Brain microvascular endothelial cell (primary cell): Measurements from ENCODE around the gene NOTCH3.

ENCODE experiments used
- DNase-seq: peaks from one replicate; pipeline ENCODE4 v3.0.0-alpha.2; 2020
- H3K27ac ChIP-seq: fragments of 250-450 bp; sonication (Bioruptor Pico); 2 replicates; pipeline ENCODE4 v1.5.1; 2020; ENCODE audit warnings: mild to moderate bottlenecking, moderate library complexity
- H3K27me3 ChIP-seq: fragments of 250-450 bp; sonication (Bioruptor Pico); replicated peaks from 2 replicates; pipeline ENCODE4 v1.5.1; 2020; ENCODE audit warnings: mild to moderate bottlenecking
- H3K36me3 ChIP-seq: fragments of 250-450 bp; sonication (Bioruptor Pico); replicated peaks from 2 replicates; pipeline ENCODE4 v1.5.1; 2020; ENCODE audit warnings: mild to moderate bottlenecking
- H3K4me3 ChIP-seq: 2 replicates; pipeline ENCODE4 v1.5.1; 2011; ENCODE audit warnings: low read depth, mild to moderate bottlenecking, control low read depth, low read length, moderate library complexity
- in situ Hi-C: cut with HindIII; loops from 2 replicates; pipeline ENCODE4 v1.10.0; 2017; ENCODE audit warnings: low sequenced_read_pairs, low pct_ligation_motif_present
- TF ChIP-seq, protein P1 (sequence below): IDR thresholded peaks from 2 replicates; pipeline ENCODE4 v1.5.1; 2011; ENCODE audit warnings: low read depth, mild to moderate bottlenecking, moderate library complexity, low read length, control low read depth, inconsistent platforms; ENCODE audit errors: missing control alignments

NOTCH3 gene

DNA sequence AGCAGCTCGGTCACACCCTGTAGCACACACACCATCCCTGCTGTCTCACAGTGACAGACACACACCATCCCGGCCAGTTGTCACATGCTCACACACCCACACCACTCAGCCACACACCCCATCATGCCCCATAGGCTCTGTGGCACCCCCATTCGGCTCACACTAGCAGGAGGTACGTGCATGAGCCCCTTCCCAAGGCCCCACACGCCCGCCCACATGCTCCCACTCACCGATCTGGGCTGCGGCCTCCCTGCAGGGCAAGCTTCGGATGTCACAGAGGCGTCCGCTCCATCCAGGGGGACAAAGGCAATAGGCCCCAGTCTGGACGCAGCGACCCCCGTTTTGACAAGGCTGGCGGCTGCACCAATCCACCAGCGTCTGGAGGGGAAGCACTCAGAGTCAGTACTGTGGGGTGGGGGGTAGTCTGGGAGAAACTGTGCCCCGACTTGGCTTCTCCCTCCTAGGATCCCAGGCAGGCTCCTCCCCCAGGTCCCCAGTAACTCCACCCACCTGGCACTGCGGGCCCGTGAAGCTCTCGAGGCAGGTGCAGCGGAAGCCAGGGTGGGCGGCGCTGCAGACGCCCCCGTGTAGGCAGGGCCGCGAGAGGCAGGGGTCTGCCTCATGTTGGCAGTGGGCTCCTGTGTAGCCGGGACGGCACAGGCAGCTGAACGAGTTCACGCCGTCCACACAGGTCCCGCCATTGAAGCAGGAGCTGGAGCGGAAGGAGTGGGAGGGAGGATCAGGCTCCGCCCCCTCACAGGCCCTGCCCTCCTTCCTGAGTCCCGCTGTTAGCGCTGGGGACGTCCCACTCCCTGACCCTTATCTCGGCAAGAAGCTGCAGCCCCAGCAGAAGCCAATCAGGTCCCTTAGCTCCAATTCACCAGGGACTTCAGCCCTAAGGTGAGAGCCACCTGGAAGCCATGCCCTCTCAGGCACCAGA lies 20.1 kb downstream of the NOTCH3 start:
- H3K36me3 ChIP-seq: peaks cover 57% of the 10 kb centered on the region
- H3K27me3 ChIP-seq: no peaks in the 10 kb centered on the region
- DNase-seq: no peak
- in situ Hi-C loops: no loop called here
- no peak overlapping the region for H3K27ac ChIP-seq
- H3K4me3 ChIP-seq: no peak overlapping the region
- TF ChIP-seq, protein P1, sequence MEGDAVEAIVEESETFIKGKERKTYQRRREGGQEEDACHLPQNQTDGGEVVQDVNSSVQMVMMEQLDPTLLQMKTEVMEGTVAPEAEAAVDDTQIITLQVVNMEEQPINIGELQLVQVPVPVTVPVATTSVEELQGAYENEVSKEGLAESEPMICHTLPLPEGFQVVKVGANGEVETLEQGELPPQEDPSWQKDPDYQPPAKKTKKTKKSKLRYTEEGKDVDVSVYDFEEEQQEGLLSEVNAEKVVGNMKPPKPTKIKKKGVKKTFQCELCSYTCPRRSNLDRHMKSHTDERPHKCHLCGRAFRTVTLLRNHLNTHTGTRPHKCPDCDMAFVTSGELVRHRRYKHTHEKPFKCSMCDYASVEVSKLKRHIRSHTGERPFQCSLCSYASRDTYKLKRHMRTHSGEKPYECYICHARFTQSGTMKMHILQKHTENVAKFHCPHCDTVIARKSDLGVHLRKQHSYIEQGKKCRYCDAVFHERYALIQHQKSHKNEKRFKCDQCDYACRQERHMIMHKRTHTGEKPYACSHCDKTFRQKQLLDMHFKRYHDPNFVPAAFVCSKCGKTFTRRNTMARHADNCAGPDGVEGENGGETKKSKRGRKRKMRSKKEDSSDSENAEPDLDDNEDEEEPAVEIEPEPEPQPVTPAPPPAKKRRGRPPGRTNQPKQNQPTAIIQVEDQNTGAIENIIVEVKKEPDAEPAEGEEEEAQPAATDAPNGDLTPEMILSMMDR: no peak

DNA sequence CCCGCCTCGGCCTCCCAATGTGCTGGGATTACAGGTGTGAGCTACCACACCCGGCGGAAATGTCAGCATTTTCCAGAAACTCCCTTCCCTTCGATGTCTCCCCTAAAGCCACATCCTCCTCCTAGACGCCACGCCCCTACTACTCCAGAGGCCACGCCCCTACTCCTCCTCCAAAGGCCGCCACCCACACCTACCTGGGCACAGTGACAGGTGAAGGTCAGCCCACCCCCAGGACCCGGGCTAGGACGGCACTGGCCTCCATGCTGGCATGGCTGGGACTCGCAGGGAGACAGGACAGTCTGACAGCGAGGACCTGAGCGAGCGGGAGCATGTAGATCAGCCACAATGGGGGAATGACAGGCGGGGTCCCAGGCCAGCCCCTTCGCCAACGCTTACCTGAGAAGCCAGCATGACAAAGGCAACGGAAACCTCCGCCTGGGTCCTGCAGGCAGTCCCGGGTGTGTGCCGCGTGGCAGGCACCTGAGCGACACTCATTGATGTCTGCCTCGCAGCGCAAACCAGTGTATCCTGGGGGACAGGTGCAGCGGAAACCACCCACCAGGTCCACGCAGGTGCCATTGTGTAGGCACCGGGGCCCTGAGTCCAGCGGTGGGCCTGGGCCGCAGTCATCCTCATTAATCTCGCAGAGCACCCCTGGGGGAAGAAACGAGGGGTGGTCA lies 22.0 kb downstream of the NOTCH3 start:
- Histone ChIP-seq H3K27me3 (no peaks in the 10 kb centered on the region), H3K36me3 (peaks cover 60% of the 10 kb centered on the region), H3K4me3 (no peak overlapping the region), H3K27ac (no peak overlapping the region)
- no peak for DNase-seq
- TF ChIP-seq, protein P1: no peak
- in situ Hi-C loops: no loop called here

DNA sequence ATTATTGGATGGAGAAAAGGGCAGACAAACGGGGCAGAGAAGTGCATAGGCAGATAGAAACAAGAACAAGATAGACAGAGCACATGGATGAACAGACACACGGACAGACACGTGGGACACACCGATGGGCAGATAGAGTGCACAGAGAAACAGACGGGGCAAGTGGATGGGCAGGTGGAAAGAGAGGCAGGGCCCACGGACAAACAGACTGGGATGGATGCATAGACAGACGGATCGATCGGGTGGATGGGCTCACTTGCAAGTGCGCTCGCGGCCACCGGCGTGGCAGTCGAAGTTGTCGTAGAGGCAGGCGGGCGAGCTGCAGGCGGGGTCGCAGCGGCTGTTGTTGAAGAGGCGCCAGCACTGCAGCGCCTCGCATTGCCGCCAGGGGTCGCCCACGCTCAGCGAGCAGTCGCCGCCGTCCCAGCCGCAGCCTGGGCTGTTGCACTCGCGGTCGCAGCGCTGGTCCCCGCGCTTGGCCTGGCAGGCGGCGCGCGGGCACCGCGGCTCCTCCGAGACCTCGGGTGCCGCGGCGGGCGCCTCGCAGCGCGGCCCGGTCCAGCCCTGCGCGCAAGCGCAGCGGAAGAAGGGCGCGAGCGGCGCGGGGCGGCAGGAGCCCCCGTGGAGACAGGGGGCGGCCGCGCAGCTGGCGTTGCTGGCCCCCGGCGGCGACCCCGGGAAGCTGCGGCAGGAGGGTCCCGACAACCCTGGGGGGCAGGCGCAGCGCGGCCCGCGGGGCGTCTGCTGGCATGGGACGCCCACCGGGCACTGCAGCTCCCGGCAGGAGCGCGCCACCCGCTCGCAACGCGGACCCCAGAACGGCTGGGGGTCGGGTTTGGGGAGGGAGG lies 23.3 kb downstream of the NOTCH3 start:
- DNase-seq: peak; percentile 48
- in situ Hi-C loops: no loop called here
- TF ChIP-seq, protein P1: peak; percentile 76
- H3K36me3 ChIP-seq: peaks cover 61% of the 10 kb centered on the region
- no peaks in the 10 kb centered on the region for H3K27me3 ChIP-seq
- no peak overlapping the region for H3K27ac ChIP-seq
- peak overlapping the region; percentile 17 for H3K4me3 ChIP-seq

DNA sequence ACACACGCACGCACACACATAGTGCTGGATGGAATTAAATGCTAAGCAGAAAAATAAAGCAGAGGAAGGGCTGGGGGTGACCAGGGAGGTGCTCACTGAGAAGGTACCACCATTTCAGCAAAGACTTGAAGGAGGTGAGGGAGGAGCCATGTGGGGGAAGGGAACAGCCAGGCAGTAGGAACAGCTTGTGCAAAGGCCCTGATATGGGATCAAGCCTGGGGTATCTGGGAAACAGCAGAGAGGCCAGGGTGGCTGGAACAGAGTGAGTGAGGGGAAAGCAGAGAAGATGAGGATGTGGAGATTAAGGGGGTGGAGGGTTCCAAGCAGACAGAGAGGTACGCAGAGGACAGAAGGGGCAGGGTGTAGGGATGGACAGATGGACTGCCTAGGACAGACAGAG lies 25.2 kb downstream of the NOTCH3 start:
- no peak for DNase-seq
- H3K36me3 ChIP-seq: peaks cover 55% of the 10 kb centered on the region
- no peaks in the 10 kb centered on the region for H3K27me3 ChIP-seq
- H3K27ac ChIP-seq: no peak overlapping the region
- H3K4me3 ChIP-seq: no peak overlapping the region
- in situ Hi-C loops: no loop called here
- TF ChIP-seq, protein P1: no peak

DNA sequence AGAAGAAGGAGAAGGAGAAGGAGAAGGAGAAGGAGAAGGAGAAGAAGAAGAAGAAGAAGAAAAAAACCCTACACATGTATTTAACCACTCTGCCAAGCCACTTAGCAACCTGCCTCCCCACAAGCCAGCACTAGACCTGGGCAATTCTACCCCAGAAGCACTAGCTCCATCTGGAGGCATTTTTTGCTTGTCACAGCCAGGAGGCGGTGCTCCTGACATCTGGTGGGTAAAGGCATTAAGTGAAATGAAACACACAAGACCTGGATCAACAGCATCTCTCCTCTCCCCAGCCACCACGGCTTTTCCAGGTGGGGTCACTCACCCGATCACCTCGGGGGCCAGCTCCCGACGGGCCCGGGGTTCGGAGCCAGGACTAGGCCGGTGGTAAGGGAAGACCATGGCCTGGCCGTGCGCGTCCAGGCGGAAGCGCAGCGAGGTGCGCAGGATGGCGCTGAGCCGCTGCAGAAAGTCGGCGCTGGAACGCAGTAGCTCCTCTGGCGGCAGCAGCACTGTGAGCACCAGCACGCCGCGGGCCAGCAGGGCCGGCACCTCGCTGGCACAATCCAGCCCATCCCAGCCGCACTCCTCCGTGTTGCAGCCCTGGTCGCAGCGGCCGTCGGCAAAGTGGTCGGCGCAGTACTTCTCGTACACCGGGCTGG lies 26.9 kb downstream of the NOTCH3 start:
- H3K4me3 ChIP-seq: no peak overlapping the region
- in situ Hi-C loops: no loop called here
- TF ChIP-seq, protein P1: peak; percentile 42

More for the DNA sequence above, 26.9 kb downstream of the NOTCH3 start:
- Histone ChIP-seq H3K27ac (no peak overlapping the region), H3K36me3 (peaks cover 49% of the 10 kb centered on the region), H3K27me3 (no peaks in the 10 kb centered on the region)
- no peak for DNase-seq
